Fibroblast of mammary gland (primary cell): ENCODE data around the gene DCDC1.

Experiments
- DNase-seq: peaks from one replicate; pipeline ENCODE4 v3.0.0-alpha.2; 2010; ENCODE audit warnings: low read depth
- H3K4me3 ChIP-seq: 2 replicates; pipeline ENCODE4 v1.5.1; 2011; ENCODE audit warnings: low read depth, mild to moderate bottlenecking, low read length, moderate library complexity; ENCODE audit not compliant: control insufficient read depth
- TF ChIP-seq, protein P1 (sequence below): conservative IDR thresholded peaks from 2 replicates; pipeline ENCODE4 v1.5.1; 2011; ENCODE audit warnings: low read depth, low read length, inconsistent platforms; ENCODE audit not compliant: control insufficient read depth, insufficient read depth

Gene DCDC1

DNA sequence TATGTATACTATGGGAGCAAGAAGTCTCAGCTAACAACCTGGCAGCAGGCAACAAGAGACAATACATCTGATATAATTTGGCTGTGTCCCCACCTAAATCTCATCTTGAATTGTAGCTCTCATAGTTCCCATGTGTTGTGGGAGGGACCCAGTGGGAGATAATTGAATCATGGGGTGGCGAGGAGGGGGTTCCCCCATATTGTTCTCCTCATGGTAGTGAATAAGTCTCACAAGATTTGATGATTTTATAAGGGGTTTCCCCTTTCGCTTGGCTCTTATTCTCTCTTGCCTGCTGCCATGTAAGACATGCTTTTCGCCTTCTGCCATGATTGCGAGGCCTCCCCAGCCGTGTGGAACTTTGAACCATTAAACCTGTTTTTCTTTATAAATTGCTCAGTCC is 6.3 kb upstream of the DCDC1 start:
- TF ChIP-seq, protein P1, sequence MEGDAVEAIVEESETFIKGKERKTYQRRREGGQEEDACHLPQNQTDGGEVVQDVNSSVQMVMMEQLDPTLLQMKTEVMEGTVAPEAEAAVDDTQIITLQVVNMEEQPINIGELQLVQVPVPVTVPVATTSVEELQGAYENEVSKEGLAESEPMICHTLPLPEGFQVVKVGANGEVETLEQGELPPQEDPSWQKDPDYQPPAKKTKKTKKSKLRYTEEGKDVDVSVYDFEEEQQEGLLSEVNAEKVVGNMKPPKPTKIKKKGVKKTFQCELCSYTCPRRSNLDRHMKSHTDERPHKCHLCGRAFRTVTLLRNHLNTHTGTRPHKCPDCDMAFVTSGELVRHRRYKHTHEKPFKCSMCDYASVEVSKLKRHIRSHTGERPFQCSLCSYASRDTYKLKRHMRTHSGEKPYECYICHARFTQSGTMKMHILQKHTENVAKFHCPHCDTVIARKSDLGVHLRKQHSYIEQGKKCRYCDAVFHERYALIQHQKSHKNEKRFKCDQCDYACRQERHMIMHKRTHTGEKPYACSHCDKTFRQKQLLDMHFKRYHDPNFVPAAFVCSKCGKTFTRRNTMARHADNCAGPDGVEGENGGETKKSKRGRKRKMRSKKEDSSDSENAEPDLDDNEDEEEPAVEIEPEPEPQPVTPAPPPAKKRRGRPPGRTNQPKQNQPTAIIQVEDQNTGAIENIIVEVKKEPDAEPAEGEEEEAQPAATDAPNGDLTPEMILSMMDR = no peak
- no peak for DNase-seq
- H3K4me3 ChIP-seq = no peak overlapping the region

DNA sequence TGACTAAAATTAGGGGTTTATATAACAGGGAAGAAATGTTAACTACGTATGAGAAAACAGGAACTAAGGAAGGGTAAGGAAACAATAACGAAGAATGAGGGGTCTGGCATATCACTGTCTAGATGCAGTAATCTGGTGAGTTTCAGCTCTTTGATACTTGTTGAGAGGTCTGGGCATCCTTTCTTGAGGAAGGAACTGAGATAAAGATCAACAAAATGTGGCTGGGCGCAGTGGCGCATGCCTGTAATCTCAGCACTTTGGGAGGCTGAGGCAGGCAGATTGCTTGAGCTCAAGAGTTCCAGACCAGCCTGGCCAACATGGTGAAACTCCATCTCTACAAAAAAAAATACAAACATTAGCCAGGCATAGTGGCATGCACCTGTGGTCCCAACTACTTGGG is 2.7 kb downstream of the DCDC1 start:
- no peak for DNase-seq
- H3K4me3 ChIP-seq = no peak overlapping the region
- TF ChIP-seq, protein P1 = no peak

DNA sequence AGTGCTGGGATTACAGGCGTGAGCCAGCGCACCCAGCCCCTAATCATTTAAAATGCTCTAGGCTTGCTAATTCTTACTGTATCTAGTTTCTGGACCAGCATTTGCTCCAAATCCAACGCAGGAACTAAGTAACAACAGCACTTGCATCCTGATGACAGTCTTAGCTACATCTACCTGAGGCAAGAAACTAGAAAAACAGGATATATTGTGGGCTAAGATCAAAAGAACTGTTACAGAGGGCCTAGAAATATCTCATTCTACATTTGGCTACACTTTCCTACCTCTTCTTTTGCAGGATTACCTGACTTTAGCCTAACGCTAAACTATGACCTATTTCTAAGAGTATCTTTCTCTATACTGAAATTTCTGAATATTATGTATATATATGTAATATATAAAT is 7.8 kb downstream of the DCDC1 start:
- H3K4me3 ChIP-seq = no peak overlapping the region
- TF ChIP-seq, protein P1 = no peak
- DNase-seq = no peak

DNA sequence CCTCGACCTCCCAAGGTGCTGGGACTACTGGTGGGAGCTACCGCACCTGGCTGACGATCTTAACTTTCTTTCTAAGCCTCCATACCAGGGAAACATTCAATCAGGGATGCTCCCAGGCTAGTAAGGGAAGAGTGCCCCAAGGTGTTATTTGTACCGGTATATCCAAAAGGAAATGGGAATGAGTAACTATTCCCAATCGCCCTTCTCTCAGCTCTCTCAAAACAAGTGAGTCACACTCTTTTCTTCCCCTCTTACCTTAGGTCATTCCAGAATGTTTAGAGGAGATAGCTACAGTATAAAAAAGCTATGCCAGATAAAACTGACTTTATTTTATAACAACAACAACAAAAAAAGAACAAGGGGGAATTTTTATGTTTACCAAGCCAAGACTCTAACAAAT is 13.7 kb downstream of the DCDC1 start:
- no peak overlapping the region for H3K4me3 ChIP-seq
- peak; percentile 10 for DNase-seq

DNA sequence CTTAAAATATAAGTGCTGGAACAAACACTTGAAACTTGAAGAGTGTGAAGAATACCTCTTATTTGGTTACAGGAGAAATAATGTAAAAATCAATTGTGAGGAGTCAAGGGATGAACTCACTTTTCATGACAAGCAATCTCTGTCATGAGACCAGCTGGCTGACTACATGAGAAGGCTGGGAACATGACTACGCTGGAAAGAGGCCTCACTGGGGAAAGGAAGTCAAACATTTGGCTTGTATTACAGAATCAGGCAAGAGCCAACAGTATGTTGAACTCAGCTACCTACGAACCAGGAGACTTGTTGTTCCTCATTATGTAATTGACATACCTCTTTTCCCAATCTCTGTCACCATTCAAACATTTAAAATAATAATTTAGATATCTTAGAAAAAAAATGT is 14.4 kb downstream of the DCDC1 start:
- peak; percentile 61 for DNase-seq
- TF ChIP-seq, protein P1 = no peak

More for the DNA sequence above, 13.7 kb downstream of the DCDC1 start:
- TF ChIP-seq, protein P1 = no peak

DNA sequence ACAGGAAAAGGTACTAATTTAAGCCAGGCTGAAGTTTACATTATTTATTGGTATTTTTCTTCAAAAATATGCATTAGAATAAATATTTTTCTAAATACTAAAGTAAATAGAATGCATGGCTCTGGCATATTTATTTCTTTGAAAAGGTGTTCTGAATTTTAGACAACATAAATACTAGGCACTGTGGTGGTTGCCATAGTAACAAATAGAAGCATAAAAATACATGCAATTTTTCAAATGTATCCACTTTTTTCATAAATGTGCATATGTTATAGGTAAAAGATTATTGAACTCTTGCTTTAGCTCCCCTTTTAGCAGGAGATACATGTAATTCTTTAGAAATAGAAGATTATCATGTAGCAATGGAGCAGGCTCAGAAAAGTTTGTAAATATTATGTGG is 18.4 kb downstream of the DCDC1 start:
- no peak overlapping the region for H3K4me3 ChIP-seq
- DNase-seq = no peak
- TF ChIP-seq, protein P1 = no peak

More for the DNA sequence above, 14.4 kb downstream of the DCDC1 start:
- no peak overlapping the region for H3K4me3 ChIP-seq
